Stimulated activated naive CD8-positive, alpha-beta T cell treated with anti-CD3 and anti-CD28 coated beads, Interleukin-15, amount 100 ng/mL, for 72 hours (primary cell): ENCODE measurements around the gene MAT2B.
A peak's percentile ranks its signal among the peaks of the same experiment; 100 is the strongest.

Experiments used
- ATAC-seq: fragments of 150-1000 bp; cut with Tn5 transposase; 2 replicates; pipeline ENCODE4 v1.10.0; 2021; ENCODE audit warnings: mild to moderate bottlenecking, moderate library complexity
- DNase-seq, 2 donors: peaks; one replicate each; pipeline ENCODE4 v3.0.0; 2021 to 2022
- H3K27ac Mint-ChIP-seq, 2 donors: one replicate each; pipeline ENCODE4 v1.8.0; 2022; ENCODE audit warnings: mild to moderate bottlenecking in 2 of 2, mixed read lengths in 2 of 2, moderate library complexity in 2 of 2
- H3K27me3 Mint-ChIP-seq: one replicate; pipeline ENCODE4 v1.8.0; 2022; ENCODE audit warnings: mixed read lengths
- H3K4me1 Mint-ChIP-seq: one replicate; pipeline ENCODE4 v1.8.0; 2022; ENCODE audit warnings: mild to moderate bottlenecking, mixed read lengths
- H3K4me3 Mint-ChIP-seq, 2 donors: one replicate each; pipeline ENCODE4 v1.8.0; 2022; ENCODE audit warnings: mild to moderate bottlenecking in 2 of 2, mixed read lengths in 2 of 2, moderate library complexity in 1 of 2
- H3K9me3 Mint-ChIP-seq, 2 donors: one replicate each; pipeline ENCODE4 v1.8.0; 2022; ENCODE audit warnings: mixed read lengths in 2 of 2

Gene MAT2B

GRCh38 chr5:163564321-163564938, 59.0 kb downstream of the MAT2B start:
- DNase-seq, result peak; percentile 52
- Mint-ChIP-seq H3K4me3 (no peak overlapping the region), H3K4me1 (peaks cover 27% of the 10 kb centered on the region), H3K27me3 (peaks cover 78% of the 10 kb centered on the region), H3K9me3 (no peaks in the 10 kb centered on the region), H3K27ac (no peak overlapping the region)
- ATAC-seq, result no peak

DNA sequence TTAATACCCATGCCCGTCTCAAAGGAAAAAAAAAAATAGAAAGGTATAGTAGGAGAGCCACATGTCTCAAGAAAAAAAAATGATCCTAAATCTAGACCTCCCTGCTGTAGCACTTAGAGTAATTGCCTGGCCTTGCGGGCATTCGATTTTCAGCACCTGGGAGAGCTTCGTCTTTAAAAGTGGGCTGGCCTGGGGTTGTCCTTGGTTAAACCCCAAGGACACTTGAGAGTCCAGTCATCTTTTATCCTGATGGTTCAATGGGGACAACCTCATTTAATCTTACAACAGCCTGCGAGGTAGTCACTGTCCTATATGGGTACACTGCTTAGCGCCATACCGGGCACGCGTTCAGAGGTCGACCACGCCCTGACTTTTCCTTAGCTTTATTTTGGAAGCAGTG, 60.1 kb downstream of the MAT2B start:
- Mint-ChIP-seq H3K4me1 (peaks cover 27% of the 10 kb centered on the region), H3K4me3 (peak overlapping the region; percentile 84 to 85), H3K27ac (no peak overlapping the region), H3K9me3 (no peaks in the 10 kb centered on the region), H3K27me3 (peaks cover 80% of the 10 kb centered on the region)
- ATAC-seq, result peak; percentile 3
- no peak for DNase-seq

DNA sequence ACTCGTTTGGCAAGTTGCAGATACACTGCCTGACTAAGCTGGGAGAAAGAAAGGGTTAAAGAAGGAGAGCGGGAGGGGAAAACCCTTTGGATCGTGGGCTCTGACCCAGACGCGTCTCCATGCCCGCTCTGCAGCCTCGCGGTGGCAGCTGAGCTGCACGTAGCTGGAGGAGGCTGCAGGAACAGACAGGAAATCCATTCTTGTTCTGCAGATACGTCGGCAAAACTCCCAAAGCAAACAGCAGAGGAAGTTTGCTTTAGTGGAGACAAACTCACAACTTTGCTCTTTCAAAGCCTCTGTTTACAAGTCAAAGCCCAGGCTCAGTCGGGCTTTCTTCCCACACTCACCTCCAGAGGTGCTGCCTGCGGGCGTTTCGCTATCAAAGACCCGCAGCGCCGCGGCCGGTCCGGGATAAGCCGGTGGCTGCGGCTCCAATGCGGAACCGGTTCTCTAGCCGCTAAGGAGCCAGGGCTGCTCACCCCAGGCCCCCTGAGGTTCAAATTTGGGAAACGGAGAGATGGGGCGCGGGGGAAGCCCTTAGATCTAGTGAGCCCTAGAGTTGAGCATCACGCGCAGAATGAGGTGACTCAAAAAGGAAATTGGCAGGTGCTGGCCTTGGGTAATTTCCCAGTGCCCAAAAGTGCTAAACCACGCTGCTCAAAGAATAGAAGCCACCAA, 60.7 kb downstream of the MAT2B start:
- Mint-ChIP-seq H3K4me1 (peaks cover 27% of the 10 kb centered on the region), H3K9me3 (no peaks in the 10 kb centered on the region), H3K4me3 (peak overlapping the region; percentile 84 to 85), H3K27ac (no peak overlapping the region), H3K27me3 (peaks cover 74% of the 10 kb centered on the region)
- ATAC-seq (peak; percentile 93), DNase-seq (peak; percentile 39 to 52)

DNA sequence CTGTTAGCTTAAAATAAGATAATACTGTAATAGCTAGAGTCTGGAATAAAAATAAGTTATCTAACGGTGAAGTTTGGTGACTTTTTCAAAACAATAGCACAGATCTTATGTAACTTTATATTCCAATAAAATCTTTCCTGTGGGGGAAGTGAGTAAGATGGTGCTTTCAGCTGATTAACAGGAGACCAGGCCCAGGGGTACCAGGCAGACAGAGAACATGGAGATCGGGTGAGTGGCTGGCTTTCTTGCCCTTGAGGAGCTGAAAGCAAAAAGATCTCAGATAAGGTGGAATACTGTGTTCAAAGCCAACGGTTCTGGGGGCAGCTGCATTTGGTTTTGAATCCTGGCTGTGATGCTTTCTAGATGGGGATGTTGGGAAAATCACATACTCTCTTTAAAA, 61.3 kb downstream of the MAT2B start:
- ATAC-seq (peak; percentile 27), DNase-seq (no peak)
- no peaks in the 10 kb centered on the region for H3K9me3 Mint-ChIP-seq
- H3K27ac Mint-ChIP-seq, result no peak overlapping the region
- peaks cover 68% of the 10 kb centered on the region for H3K27me3 Mint-ChIP-seq
- H3K4me3 Mint-ChIP-seq, result peak overlapping the region in 1 of 2 donors; percentile 32
- peaks cover 27% of the 10 kb centered on the region for H3K4me1 Mint-ChIP-seq

DNA sequence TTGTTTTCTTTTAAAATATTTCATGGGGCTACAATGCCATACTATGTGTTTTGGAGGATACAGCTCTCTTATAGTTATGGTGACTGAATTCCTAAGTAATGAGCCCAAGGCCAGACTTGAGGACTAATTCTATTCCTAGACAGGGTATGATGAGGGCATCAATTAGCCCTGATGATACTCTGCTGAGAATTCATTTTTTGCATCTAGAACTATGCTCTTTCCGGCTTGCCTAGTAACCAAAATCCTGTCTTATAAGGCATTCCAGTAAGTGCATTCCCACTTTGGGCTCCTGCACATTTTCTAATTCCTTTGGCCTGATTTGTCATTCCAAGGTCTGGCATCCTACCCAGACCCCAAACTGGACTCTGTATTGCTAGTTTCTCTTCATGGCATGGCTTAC, 62.4 kb downstream of the MAT2B start:
- DNase-seq, result no peak
- H3K4me1 Mint-ChIP-seq, result peaks cover 27% of the 10 kb centered on the region
- H3K27me3 Mint-ChIP-seq, result peaks cover 64% of the 10 kb centered on the region
- H3K4me3 Mint-ChIP-seq, result no peak overlapping the region
- ATAC-seq, result no peak
- H3K9me3 Mint-ChIP-seq, result no peaks in the 10 kb centered on the region
- H3K27ac Mint-ChIP-seq, result no peak overlapping the region
